ENCODE measurements around the gene SF3B4. TPM values are rescaled to one million over a fixed set of nuclear protein-coding genes. Genes with fewer than 3 reads are reported as not detected.
"Not testable (repeated sequence)": the region's sequence is repeated elsewhere in the genome, so short reads cannot be mapped to it uniquely, and the experiment has no call there.

SF3B4 gene
- total RNA-seq, 2 experiments from 2014 or later, result 67.1 to 67.6 TPM

GRCh38 chr1:149886396-149887195, 41.0 kb downstream of the SF3B4 start:
- peaks cover 2% of the 10 kb centered on the region for H3K27me3 Mint-ChIP-seq
- DNase-seq (peak; percentile 88), ATAC-seq (peak; percentile 57)
- CTCF ChIA-PET, result interaction anchor here (1.4 to 2.0 kb wide), 3 partner anchors 41 to 182 kb away, joined by 3 to 5 read pairs (median 5); partner anchors contain the start of gene VPS45
- POLR2A ChIA-PET, result interaction anchor here (0.6 to 6.8 kb wide), 39 partner anchors 9 to 409 kb away, joined by 3 to 325 read pairs (median 5); partner anchors contain the start of genes ANP32E, BOLA1, OTUD7B and PLEKHO1
- no peaks in the 10 kb centered on the region for H3K36me3 Mint-ChIP-seq (ENCODE audit: low read depth)
- no peak for TF ChIP-seq CTCF (IDR thresholded peaks at IDR 0.05)
- peaks cover 15% of the 10 kb centered on the region for H3K4me1 Mint-ChIP-seq (ENCODE audit: low read depth)
- no peak overlapping the region for H3K4me3 Mint-ChIP-seq
- intact Hi-C loops (cut with micrococcal nuclease), result no loop called here
- no peak overlapping the region for H3K27ac Mint-ChIP-seq
- no peaks in the 10 kb centered on the region for H3K9me3 Mint-ChIP-seq

GRCh38 chr1:149886121-149886395, 41.5 kb downstream of the SF3B4 start:
- H3K36me3 Mint-ChIP-seq (ENCODE audit: low read depth); H3K9me3 Mint-ChIP-seq; DNase-seq; H3K27ac Mint-ChIP-seq; intact Hi-C loops (cut with micrococcal nuclease); ATAC-seq; H3K27me3 Mint-ChIP-seq; H3K4me3 Mint-ChIP-seq: not testable (repeated sequence)
- CTCF ChIA-PET, result interaction anchor here (1.4 to 2.0 kb wide), 3 partner anchors 41 to 301 kb away, joined by 3 to 5 read pairs (median 3); no protein-coding TSS in a partner anchor
- POLR2A ChIA-PET, result interaction anchor here (0.6 to 6.8 kb wide), 29 partner anchors 9 to 410 kb away, joined by 3 to 325 read pairs (median 10); partner anchors contain the start of genes ANP32E, BOLA1, OTUD7B and PLEKHO1
- H3K4me1 Mint-ChIP-seq (ENCODE audit: low read depth), result peaks cover 18% of the 10 kb centered on the region

- peak; percentile 15 for ATAC-seq
- POLR2A ChIA-PET, result interaction anchor here (0.8 to 6.8 kb wide), 24 partner anchors 8 to 410 kb away, joined by 3 to 325 read pairs (median 14); partner anchors contain the start of genes ANP32E, BOLA1, OTUD7B and PLEKHO1
- TF ChIP-seq CTCF (IDR thresholded peaks at IDR 0.05), result no peak
- CTCF ChIA-PET, result interaction anchor here (1.4 to 2.0 kb wide), 3 partner anchors 40 to 302 kb away, joined by 3 to 5 read pairs (median 3); no protein-coding TSS in a partner anchor
- peaks cover 18% of the 10 kb centered on the region for H3K4me1 Mint-ChIP-seq (ENCODE audit: low read depth)
- no peaks in the 10 kb centered on the region for H3K36me3 Mint-ChIP-seq (ENCODE audit: low read depth)
- intact Hi-C loops (cut with micrococcal nuclease), result no loop called here
- no peaks in the 10 kb centered on the region for H3K9me3 Mint-ChIP-seq
- H3K27ac Mint-ChIP-seq, result no peak overlapping the region
- H3K27me3 Mint-ChIP-seq, result peaks cover 2% of the 10 kb centered on the region
- peak; percentile 88 for DNase-seq
- no peak overlapping the region for H3K4me3 Mint-ChIP-seq
Measured at GRCh38 chr1:149885339-149886120, 42.1 kb downstream of the SF3B4 start.

GRCh38 chr1:149884433-149885338, 42.9 kb downstream of the SF3B4 start:
- Mint-ChIP-seq H3K4me1 (ENCODE audit: low read depth) (peaks cover 20% of the 10 kb centered on the region), H3K4me3 (no peak overlapping the region), H3K36me3 (ENCODE audit: low read depth) (no peaks in the 10 kb centered on the region), H3K27me3 (peaks cover 2% of the 10 kb centered on the region), H3K27ac (no peak overlapping the region), H3K9me3 (no peaks in the 10 kb centered on the region)
- ChIA-PET CTCF (interaction anchor here (1.3 to 2.0 kb wide), 4 partner anchors 40 to 303 kb away, joined by 3 to 5 read pairs (median 3); no protein-coding TSS in a partner anchor), POLR2A (interaction anchor here (0.8 to 6.8 kb wide), 12 partner anchors 7 to 351 kb away, joined by 3 to 325 read pairs (median 32); partner anchors contain the start of genes ANP32E, BOLA1, SF3B4 and VPS45)
- ATAC-seq (no peak), DNase-seq (peak; percentile 63)
- intact Hi-C loops (cut with micrococcal nuclease), result no loop called here
- no peak for TF ChIP-seq CTCF (IDR thresholded peaks at IDR 0.05)

Data from activated CD8-positive, alpha-beta T cell treated with anti-CD3 and anti-CD28 coated beads for 36 hours (primary cell).